Stimulated activated CD4-positive, alpha-beta T cell treated with anti-CD3 and anti-CD28 coated beads, Interleukin-4, amount 100 ng/mL, for 1 hour (primary cell): Measurements from ENCODE around the gene RXYLT1.
"Not testable (repeated sequence)": the region's sequence is repeated elsewhere in the genome, so short reads cannot be mapped to it uniquely, and the experiment has no call there.

ENCODE experiments used
- DNase-seq: peaks from one replicate; pipeline ENCODE4 v3.0.0-alpha.2; 2020

RXYLT1 gene

DNA sequence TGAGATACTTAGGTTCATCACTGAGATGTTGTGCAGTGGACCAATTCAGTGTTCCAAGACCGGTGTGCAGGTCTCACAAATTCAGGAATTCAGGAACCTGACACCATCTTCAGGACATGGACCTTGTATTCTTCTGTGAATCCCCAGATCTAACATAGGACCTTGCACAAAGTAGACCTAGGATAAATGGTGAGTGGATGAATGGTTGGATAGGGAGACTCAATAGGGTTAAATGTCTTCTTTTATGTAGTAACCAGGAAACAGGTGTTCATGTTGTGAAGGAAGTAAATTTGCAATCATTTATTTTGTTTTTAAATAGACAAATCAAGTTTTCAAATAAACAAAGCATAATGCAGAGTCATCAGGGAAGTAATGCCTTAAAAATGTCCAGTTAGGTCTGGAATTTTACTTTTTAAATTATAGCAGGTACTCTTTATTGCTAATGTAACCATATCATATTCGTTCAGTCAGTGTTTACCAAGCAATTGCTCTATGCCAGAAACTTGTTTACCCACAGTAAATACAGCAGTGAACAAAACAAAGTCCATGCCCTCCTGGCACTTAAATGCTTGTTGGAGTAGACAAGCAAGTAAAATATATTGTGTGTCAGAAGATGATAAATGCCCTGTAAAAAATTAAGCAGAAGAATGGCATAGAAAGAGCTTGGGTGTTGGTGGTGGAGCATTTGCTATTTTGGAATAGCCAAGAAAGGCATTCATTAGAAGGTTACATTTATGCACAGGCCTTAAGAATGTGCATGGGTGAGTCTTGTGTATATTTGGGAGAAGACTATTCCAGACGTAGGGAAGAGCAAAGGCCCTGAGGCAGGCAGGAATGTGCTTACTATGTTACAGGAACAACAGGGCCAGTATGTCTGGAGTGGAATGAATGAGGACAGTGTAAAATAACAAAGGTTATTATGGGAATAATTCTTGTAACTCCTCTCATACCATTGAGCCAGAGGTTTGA lies 26.3 kb downstream of the RXYLT1 start:
- DNase-seq: no peak

DNA sequence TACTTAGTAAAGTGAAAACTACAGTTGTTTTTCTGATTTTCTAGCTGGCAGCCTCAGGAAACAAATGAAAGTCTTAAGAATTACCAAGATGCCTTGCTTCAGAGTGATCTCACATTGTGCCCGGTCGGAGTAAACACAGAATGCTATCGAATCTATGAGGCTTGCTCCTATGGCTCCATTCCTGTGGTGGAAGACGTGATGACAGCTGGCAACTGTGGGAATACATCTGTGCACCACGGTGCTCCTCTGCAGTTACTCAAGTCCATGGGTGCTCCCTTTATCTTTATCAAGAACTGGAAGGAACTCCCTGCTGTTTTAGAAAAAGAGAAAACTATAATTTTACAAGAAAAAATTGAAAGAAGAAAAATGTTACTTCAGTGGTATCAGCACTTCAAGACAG lies 28.9 kb downstream of the RXYLT1 start:
- DNase-seq: no peak

DNA sequence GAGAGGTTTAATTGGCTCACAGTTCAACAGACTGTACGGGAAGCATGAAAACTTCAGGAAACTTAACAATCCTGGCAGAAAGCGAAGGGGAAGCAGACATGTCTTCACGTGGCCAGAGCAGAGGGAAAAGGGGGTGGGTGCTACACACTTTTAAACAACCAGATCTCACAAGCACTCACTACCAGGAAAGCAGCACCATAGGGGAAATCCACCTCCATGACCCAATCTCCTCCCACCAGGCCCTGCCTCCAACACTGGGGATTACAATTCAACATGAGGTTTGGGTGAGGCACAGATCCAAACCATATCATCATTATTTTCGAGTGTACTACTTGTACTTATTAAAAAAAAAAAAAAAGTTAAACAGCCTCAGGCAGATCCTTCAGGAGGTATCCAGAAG lies 29.9 kb downstream of the RXYLT1 start:
- DNase-seq: no peak

DNA sequence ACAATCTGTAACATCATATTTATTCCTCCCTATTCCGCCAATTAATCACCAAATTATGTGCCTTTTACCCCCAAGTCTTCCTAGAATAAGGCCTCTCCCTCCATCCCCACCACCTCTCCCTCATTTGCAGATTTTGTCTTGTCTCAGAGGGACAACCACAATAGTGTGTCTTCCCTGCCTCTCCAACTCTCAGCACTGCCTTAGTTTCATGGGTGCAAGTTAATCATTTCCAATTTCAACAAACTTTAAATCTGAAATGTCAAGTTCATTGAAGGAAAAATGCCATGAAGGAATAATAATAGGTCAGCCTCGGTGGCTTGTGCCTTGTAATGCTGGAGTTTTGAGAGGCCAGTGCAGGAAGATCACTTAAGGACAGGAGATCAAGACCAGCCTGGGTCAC lies 31.6 kb downstream of the RXYLT1 start:
- DNase-seq: no peak

DNA sequence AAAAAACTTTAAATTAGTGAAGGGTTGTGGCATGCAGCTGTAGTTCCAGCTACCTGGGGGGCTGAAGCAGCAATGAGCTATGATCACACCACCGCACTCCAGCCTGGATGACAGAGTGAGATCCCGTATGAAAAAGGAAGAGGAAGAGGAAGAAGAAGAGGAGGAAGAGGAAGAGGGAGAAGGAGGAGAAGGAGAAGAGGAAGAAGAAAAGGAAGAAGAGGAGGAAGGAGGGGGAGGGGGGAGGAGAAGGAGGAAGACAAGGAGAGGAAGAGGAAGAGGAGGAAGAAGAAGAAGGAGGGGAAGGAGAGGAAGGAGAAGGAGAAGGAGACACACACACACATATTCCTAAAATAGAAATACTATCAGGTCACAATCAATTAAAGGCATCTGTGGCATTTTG lies 32.0 kb downstream of the RXYLT1 start:
- no peak for DNase-seq

DNA sequence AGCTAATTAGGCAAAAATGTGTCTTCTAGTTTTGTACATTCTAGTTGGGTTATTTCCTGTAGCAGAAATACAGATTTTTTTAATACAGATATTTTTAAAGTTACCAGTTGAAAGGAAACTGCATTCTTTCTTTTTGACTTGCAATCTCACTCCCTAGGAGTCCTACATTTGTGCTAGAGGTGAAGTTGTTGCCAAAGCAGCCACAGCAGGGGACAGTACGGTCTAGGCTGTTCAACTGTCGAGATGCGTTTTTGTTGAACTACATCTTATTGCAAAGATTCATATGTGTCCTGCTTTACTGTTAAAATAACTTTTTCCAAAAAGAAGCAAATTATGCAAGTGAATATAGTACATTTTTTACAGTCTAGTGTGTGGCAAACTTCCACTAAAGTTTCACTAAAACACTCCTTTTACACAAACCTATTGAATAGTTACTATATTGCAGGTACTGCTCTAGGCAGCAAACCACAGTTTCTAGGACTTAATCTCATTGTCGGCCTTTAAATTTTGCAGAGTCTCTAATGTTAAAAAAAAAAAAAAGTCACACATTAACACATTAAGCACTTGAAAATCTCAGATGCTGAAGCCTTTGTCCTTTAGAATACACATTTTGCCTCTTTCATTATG lies 34.5 kb downstream of the RXYLT1 start:
- DNase-seq: no peak

DNA sequence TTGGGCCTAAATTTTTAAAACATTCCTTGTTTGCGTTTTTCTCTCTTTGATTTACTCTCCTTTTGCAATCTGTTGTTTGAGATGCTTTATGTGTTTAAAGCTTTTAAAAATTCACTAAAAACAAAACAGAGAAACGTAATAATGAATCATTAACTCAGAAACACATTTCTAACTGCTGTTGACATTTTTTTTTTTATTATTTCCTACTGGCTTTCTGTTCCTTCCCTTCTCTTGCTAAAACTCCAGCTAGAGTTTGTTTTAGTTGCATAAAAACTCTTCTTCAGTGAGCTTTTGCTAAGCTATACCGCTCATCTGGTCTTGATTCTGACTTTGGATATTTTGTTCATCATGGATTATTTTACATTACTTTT lies 35.8 kb downstream of the RXYLT1 start:
- no peak for DNase-seq

DNA sequence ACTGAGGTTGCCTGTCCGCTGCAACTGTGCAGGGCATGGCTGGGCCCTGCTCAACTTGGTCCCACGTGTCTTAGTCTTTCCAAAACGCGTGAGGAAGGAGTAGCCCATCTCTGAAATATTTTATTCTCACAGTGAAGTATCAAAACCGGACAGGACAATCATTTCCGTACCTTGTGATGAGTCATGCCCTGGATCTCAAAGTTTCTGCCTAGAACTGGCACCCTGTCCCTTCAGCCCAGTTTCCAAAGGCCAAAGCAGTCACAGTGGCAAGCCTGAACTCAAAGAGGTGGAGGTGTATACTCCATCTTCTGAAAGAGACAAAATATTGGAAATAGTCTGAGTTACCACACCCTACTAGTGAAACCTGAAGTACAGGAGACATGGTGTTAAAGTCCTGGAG lies 36.3 kb downstream of the RXYLT1 start:
- DNase-seq: no peak

DNA sequence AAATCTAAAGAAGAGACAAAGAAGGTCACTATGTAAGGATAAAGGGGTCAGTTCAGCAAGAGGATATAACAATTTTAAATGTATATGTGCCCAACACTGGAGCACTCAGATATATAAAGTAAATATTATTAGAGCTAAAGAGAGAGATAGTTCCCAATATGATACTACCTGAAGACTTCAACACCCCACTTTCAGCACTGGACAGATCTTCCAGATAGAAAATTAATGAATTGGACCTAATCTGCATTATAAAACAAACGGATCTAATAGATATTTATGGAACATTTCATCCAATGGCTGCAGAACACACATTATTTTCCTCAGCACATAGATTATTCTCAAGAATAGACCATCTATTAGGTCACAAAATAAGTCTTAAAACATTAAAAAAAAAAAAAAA lies 40.7 kb downstream of the RXYLT1 start:
- no peak for DNase-seq

DNA sequence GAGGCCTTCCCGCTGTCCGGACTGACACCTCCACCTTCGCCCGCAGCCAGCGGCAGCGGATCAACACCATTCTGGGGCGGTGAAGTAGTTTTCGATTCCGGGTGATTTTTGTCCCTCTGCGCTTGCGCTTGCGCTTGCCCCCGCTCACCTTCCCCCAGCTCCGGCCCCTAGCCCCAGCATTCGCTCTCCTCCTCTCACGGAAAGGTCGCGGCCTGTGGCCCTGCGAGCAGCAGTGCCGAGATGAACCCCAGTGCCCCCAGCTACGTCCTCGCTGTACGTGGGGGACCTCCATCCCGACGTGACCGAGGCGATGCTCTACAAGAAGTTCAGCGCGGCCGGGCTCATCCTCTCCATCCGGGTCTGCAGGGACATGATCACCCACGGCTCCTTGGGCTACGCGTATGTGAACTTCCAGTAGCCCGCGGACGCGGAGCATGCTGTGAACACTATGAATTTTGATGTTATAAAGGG lies 42.1 kb downstream of the RXYLT1 start:
- DNase-seq: no peak

DNA sequence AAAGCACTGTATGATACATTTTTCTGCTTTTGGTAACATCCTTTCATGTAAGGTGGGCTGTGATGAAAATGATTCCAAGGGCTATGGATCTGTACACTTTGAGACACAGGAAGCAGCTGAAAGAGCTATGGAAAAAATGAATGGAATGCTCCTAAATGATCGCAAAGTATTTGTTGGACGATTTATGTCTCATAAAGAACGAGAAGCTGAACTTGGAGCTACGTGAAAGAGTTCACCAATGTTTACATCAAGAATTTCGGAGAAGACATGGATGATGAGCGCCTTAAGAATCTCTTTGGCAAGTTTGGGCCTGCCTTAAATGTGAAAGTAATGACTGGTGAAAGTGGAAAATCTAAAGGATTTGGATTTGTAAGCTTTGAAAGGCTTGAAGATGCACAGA lies 42.6 kb downstream of the RXYLT1 start:
- DNase-seq: no peak

DNA sequence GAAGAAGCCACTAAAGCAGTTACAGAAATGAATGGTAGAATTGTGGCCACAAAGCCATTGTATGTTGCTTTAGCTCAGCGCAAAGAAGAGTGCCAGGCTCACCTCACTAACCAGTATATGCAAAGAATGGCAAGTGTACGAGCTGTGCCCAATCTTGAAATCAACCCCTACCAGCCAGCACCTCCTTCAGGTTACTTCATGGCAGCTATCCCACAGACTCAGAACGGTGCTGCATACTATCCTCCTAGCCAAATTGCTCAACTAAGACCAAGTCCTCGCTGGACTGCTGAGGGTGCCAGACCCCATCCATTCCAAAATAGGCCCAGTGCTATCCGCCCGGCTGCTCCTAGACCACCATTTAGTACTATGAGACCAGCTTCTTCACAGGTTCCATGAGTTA lies 43.3 kb downstream of the RXYLT1 start:
- no peak for DNase-seq

DNA sequence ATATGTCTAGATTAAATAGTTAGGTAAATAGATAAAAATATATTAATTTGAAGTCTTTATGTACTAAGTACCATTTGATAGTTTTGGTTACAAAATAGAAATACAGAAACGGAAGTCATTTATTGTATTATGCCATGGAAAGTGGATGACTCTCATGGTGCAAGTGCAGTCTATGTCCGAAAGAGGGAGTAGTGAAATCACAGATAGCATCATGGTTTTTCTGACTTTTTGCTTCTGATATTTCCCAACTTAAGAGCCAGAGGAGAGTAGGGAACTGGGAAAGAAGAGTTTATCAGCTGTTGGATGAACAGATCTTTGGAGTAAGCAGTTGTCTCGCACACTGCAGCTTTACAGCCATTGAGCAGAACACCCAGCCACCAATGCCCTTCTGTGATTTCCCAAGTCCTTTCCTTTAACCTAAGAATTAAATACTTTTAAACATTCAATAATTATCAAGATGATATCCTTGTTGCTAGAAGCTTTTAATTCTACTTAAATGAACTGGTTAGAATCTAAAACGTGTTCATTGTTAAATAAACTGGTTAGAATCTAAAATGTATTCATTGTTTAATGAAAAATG lies 46.4 kb downstream of the RXYLT1 start:
- no peak for DNase-seq

DNA sequence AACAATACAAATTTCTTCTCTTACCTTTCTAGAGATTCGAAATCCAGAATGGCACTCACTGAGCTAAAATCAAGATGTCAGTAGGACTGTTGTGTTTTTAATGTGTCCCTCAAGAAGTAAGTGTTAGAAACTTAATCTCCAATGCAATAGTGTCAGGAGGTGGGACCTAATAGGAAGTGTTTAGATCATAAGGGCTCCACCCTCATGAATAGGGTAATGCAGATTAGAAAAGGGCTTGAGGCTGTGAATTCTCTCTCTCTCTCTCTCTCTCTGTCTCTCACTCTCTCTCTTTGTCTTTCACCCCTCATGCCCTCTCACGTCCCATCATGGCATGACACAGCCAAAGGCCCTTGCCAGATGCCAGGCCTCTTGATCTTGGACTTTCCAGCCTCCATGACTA lies 49.2 kb downstream of the RXYLT1 start:
- DNase-seq: no peak

DNA sequence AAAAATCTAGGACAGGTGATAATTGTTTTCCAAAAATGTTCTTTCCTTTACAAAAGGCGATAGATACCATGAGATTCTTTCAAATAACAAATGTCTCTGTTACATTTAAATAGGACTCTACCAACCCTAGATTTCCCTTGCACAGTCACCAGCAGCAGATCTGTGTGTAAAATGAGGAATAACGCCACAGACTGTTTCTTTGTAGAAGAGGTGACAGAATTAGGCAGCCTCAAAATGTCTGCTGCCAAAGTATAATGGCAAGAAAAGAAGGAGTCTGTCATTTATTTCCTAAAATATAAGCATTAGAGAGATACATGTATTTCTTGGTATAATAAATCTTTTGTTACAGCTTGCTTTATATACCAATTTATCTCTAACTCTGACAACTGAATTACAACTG lies 56.3 kb downstream of the RXYLT1 start:
- DNase-seq: no peak

DNA sequence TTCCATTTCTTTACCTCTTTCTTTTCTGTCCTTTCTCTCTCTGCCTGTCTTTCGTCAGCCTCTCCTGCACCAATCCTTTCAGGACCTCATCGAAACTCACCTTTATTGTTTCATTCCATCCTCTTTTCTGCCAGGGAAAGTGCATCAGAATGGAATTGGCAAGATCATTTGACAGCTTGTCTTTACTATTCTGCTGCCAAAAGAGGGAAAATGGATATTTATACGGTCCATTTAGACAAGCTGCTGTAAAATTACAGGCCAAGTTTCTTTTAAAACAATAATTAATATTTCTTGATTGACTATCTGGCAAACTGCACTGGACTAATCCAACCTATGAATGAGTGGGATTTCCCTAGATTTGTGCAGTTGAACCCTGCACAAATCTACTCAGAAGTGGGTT lies 57.2 kb downstream of the RXYLT1 start:
- DNase-seq: no peak

DNA sequence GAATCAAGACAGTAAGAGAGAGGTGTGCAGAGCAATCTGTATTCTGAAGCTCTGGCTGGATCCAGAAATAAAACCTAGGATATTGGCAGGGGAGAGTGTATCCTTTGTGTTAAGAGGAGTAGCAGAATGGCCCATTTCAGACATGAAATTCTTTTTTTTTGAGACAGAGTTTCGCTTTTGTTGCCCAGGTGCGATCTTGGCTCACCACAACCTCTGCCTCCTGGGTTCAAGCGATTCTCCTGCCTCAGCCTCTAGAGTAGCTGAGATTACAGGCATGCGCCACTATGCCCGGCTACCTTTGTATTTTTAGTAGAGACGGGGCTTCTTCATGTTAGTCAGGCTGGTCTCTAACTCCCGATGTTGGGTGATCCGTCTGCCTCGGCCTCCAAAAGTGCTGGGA lies 58.7 kb downstream of the RXYLT1 start:
- DNase-seq: no peak

DNA sequence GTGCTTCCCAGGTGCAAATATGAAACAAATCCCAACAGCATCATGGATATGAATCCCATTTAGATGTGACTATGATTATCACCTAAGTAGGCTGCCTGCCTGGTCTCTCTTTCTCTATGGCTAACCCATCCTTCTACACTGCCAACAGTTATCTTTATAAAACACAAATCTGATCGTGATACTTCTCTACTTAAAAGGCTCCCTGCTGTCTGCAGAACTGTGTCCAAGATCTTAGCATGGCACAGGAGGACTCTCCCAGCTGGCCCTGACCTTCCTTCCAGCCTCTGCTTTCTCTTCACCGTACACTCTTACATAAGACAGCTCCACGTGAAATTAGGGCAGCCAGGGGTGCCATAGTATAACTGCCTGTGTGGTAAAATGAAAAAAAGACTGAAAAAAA lies 61.3 kb downstream of the RXYLT1 start:
- no peak for DNase-seq

DNA sequence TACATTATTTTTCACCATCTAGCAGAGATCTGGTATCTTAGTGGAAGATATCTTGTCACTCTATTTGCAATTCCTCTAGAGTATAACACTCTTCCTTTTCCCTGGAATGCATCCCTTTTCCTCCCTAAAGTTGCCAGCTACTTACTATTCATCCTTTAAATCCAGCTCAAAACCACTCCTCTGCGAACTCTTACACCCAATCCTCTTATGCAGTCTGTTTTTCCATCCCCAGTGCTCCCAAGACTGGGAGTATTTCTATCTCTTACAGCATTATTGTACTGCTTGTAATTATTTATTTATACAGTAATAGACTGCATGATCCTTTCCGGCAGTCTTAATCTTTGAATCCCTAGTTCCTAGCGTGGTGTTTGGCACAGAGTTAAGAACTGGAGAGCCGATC lies 61.9 kb downstream of the RXYLT1 start:
- DNase-seq: no peak

DNA sequence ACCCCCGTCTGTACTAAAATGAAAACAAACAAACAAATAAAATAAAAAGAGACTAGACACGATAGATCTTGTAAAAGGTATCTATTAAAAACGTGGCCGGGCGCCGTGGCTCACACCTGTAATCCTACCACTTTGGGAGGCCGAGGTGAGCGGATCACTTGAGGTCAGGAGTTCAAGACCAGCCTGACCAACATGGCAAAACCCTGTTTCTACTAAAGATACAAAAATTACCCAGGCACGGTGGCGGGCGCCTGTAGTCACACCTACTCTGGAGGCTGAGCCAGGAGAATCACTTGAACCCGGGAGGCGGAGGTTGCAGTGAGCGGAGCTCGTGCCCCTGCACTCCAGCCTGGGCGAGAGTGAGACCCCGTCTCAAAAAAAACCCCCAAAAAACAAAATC lies 63.0 kb downstream of the RXYLT1 start:
- not testable (repeated sequence) for DNase-seq

DNA sequence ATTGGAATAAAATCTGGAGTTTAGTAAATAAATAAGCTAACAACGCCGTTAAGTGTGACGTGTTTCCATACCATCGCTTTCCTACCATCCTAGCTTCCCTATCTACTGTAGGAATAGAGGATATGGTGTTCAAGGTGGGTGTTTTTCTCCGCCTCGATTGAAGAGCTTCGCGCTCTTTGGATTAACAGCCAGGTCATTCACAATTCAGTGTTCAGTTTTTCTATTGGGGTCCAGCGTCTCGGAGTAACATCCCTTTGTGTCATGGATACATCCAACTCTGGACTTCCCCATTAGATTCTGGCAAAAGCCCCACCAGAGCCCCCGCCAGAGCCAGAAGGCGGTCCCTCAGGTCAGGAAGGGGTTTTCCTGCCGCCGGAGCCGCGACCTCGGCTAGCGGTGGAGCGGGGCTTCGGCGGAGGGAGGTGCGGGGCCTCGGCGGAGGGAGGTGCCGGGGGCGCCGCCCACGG lies 63.6 kb downstream of the RXYLT1 start:
- no peak for DNase-seq

DNA sequence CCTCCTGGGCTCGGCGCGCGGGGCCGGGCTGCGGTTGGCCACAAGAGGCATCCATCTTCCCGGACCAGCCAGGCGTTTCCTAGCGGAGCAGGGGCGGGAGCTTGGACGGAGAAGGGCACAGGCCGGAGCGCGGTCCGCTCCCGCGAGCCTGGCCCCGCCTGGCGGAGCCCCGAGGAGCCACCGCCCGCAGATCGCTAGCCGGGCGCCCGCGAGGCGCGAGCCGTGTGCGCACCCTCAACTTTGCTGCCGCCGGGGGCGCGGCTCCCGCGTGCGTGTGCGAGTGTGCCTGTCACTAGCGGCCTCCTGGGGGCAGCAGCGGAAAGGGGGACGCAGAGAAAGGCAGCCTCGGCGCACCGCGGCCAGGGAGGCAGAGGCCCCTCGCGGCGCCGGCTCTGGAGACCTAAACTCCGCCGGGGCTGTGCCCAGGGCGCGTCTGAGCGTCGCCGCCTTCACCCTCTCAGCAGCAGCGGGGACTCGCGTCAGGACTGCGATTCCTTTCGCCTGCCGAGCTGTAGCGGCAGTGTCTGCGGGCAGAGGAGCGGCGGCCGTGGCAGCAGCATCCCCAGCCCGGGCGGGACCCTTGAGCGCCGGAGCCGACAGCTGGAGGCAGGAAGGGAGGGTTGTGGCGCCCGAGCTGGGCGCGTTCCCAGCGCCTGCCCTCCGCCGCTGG lies 64.1 kb downstream of the RXYLT1 start:
- peak; percentile 81 for DNase-seq
